Measurements from ENCODE around the gene GNPNAT1.

The GNPNAT1 gene

GRCh38 chr14:52791223-52792096, at the start of gene GNPNAT1:
Gene GNPNAT1 (minus strand): TSS chr14:52791607. CDS start chr14:52784650, 6,957 bp downstream.
- DNase-seq = peak; percentile 80 to 90

- DNase-seq = no peak
These were observed 49.5 kb upstream of the GNPNAT1 start for GRCh38 chr14:52840877-52841276.

- DNase-seq = no peak
These were observed 46.0 kb upstream of the GNPNAT1 start for GRCh38 chr14:52837451-52837850.

GRCh38 chr14:52836063-52836462, 44.7 kb upstream of the GNPNAT1 start:
- DNase-seq = no peak

GRCh38 chr14:52835122-52835903, 43.9 kb upstream of the GNPNAT1 start:
- DNase-seq = no peak

- DNase-seq = no peak
These were observed 43.0 kb upstream of the GNPNAT1 start for GRCh38 chr14:52834440-52834842.

GRCh38 chr14:52833891-52834290, 42.5 kb upstream of the GNPNAT1 start:
- DNase-seq = no peak

GRCh38 chr14:52829527-52830185, 38.2 kb upstream of the GNPNAT1 start:
- DNase-seq = no peak

GRCh38 chr14:52827426-52827825, 36.0 kb upstream of the GNPNAT1 start:
- DNase-seq = no peak

GRCh38 chr14:52825085-52825484, 33.7 kb upstream of the GNPNAT1 start:
- DNase-seq = no peak

GRCh38 chr14:52824462-52824861, 33.1 kb upstream of the GNPNAT1 start:
- DNase-seq = no peak

- no peak for DNase-seq
These were observed 30.4 kb upstream of the GNPNAT1 start for GRCh38 chr14:52821805-52822250.

GRCh38 chr14:52808101-52808500, 16.7 kb upstream of the GNPNAT1 start:
- DNase-seq = no peak

- no peak for DNase-seq
These were observed 14.7 kb upstream of the GNPNAT1 start for GRCh38 chr14:52806115-52806514.

- no peak for DNase-seq
These were observed 11.2 kb upstream of the GNPNAT1 start for GRCh38 chr14:52802597-52802996.

GRCh38 chr14:52801014-52801712, 9.8 kb upstream of the GNPNAT1 start:
- DNase-seq = no peak

GRCh38 chr14:52798826-52799225, 7.4 kb upstream of the GNPNAT1 start:
- DNase-seq = no peak

- no peak for DNase-seq
These were observed 6.2 kb upstream of the GNPNAT1 start for GRCh38 chr14:52797653-52798052.

- no peak for DNase-seq
These were observed 1.7 kb upstream of the GNPNAT1 start for GRCh38 chr14:52793061-52793460.

GRCh38 chr14:52792097-52792415, 649 bp upstream of the GNPNAT1 start:
- DNase-seq = no peak

- DNase-seq = no peak
These were observed 618 bp downstream of the GNPNAT1 start for GRCh38 chr14:52790756-52791222.

GRCh38 chr14:52790011-52790755, 1.2 kb downstream of the GNPNAT1 start:
- no peak for DNase-seq
